Liver (tissue), 3 donors: ENCODE results near the gene PLA1A.

Experiments
- JUND ChIP-seq, 2 donors: IDR thresholded peaks; 2 replicates each; pipeline ENCODE4 v1.6.1; 2016; ENCODE audit warnings: antibody characterized with exemption in 2 of 2
- RAD21 ChIP-seq, 2 donors: IDR thresholded peaks; 2 replicates each; pipeline ENCODE4 v1.6.1; 2016; ENCODE audit warnings: antibody characterized with exemption in 2 of 2, mild to moderate bottlenecking in 2 of 2
- TAF1 ChIP-seq: conservative IDR thresholded peaks from 2 replicates; pipeline ENCODE4 v1.6.1; 2016; ENCODE audit warnings: antibody characterized with exemption, mild to moderate bottlenecking
- TF ChIP-seq, protein P1 (sequence below): fragments of 150-350 bp; IDR thresholded peaks from 2 replicates; pipeline ENCODE4 v1.5.1; 2017; ENCODE audit warnings: improper control_type of control experiment, low read depth, low read length; ENCODE audit not compliant: missing input control
- donor health status: healthy.
- donor health status: healthy.

DNA sequence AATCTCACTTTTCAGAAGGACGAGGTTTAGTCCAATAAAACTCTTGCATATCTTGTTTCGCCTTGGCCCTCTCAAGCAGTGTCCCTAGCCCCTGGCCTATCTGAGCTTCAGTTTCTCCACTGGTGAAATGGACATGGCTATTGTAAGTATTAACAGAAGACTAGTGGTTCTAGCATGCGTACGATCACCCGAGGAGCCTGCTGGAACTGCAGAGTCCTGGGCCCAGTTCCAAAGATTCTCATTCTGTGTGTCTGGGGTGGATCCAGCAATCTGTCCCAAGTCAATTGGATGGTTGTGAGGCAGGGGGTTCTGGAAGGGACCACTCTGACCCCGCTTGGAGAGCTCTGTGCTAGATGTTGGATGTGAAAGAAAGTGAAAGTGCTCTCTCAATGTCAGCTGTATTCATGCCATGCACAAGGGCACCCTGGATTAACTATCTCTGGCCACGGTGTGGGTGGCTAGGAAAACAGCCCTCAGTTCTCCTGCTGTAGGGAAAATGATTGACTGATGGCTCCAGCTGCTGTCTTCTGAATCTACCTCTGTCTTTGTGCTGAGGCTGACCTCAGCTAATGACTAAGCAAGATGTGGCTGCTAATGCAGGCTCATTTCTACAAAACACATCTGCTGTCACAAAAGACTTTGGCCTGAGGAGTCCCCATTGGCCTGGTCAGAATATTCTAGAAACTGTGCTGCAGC is 1.9 kb upstream of the PLA1A start:
- TF ChIP-seq TAF1 (no peak), JUND (IDR thresholded peaks at IDR 0.05) (no peak), RAD21 (IDR thresholded peaks at IDR 0.05) (no peak)
- TF ChIP-seq, protein P1, sequence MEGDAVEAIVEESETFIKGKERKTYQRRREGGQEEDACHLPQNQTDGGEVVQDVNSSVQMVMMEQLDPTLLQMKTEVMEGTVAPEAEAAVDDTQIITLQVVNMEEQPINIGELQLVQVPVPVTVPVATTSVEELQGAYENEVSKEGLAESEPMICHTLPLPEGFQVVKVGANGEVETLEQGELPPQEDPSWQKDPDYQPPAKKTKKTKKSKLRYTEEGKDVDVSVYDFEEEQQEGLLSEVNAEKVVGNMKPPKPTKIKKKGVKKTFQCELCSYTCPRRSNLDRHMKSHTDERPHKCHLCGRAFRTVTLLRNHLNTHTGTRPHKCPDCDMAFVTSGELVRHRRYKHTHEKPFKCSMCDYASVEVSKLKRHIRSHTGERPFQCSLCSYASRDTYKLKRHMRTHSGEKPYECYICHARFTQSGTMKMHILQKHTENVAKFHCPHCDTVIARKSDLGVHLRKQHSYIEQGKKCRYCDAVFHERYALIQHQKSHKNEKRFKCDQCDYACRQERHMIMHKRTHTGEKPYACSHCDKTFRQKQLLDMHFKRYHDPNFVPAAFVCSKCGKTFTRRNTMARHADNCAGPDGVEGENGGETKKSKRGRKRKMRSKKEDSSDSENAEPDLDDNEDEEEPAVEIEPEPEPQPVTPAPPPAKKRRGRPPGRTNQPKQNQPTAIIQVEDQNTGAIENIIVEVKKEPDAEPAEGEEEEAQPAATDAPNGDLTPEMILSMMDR: no peak
